ENCODE data around the gene TGM6. TPM values are rescaled to one million over a fixed set of nuclear protein-coding genes. Genes with fewer than 3 reads are reported as not detected.

TGM6 gene
- total RNA-seq, 6 experiments from 2014 or later, result not detected

DNA sequence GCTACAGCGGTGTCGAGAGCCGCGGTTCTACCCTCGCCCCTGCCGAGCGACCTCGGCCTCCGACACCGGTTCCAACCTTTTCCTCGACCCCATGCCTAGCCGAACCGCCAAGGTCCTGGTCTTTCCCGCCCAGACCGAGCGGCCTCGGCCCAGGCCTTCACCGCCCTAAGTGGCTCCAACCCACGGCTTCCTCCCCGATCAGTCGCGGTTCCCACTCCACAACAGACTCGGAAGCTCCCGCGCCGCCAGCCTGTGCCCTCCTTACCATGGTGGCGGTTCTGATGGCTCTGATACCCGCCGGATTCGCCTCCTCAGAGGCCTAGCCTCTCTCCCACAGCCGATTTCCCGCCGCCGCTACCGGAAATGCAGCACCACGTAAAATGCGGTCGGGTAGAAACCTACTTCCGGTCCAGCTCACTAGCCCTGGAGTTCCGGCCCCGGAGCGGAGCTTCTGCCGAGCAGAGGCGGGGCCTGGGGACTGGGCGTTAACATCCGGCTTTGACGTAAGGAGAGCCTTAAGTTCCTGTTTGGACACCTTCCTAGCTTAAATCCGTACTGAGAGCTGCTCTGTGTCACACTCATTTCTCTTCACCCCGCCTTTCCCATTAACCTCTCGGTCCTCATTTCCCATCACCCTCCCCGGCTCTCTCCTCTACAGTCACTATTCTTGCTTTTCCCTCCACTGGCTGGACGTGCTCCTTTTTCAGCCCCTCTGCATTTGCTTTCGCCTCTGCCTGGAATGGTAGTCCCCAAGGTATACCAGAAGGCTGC lies 89.9 kb downstream of the TGM6 start, which contains the start of gene SNRPB:
Gene SNRPB (minus strand): TSS at position 367 of the 771 bp plus-strand sequence. CDS start 99 bp downstream, at position 268.
- Mint-ChIP-seq H3K27me3 (ENCODE audit: insufficient read depth) (peaks cover 7% of the 10 kb centered on the region), H3K27ac (peak within 1 kb of the TSS; percentile 100), H3K4me1 (ENCODE audit: low read depth) (peaks cover 90% of the 10 kb centered on the region), H3K4me3 (peak within 1 kb of the TSS; percentile 99), H3K9me3 (no peaks in the 10 kb centered on the region), H3K36me3 (ENCODE audit: low read depth) (peaks cover 52% of the 10 kb centered on the region)
- DNase-seq, result peak; percentile 98
- TF ChIP-seq, protein P1, sequence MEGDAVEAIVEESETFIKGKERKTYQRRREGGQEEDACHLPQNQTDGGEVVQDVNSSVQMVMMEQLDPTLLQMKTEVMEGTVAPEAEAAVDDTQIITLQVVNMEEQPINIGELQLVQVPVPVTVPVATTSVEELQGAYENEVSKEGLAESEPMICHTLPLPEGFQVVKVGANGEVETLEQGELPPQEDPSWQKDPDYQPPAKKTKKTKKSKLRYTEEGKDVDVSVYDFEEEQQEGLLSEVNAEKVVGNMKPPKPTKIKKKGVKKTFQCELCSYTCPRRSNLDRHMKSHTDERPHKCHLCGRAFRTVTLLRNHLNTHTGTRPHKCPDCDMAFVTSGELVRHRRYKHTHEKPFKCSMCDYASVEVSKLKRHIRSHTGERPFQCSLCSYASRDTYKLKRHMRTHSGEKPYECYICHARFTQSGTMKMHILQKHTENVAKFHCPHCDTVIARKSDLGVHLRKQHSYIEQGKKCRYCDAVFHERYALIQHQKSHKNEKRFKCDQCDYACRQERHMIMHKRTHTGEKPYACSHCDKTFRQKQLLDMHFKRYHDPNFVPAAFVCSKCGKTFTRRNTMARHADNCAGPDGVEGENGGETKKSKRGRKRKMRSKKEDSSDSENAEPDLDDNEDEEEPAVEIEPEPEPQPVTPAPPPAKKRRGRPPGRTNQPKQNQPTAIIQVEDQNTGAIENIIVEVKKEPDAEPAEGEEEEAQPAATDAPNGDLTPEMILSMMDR (IDR thresholded peaks at IDR 0.05), result no peak

DNA sequence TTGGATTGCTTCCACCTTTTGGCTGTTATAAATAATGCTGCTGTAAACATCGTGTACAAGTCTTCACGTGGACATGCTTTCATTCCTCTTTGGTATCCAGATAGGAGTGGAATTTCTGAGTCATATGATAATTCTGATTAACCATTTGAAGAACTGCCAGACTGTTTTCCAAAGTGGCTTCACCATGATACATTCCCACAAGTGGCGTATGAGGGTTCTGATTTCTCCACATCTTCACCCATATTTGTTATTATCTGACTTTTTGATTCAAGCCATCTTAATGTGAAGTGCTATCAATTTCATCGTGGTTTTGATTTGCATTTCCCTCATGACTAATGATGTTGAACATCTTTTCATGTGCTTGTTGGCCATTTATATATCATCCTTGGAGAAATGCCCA lies 92.8 kb downstream of the TGM6 start:
- Mint-ChIP-seq H3K4me1 (ENCODE audit: low read depth) (peaks cover 62% of the 10 kb centered on the region), H3K4me3 (peak overlapping the region; percentile 58), H3K27me3 (ENCODE audit: insufficient read depth) (peaks cover 7% of the 10 kb centered on the region), H3K27ac (peak overlapping the region; percentile 89), H3K9me3 (no peaks in the 10 kb centered on the region), H3K36me3 (ENCODE audit: low read depth) (peaks cover 47% of the 10 kb centered on the region)
- TF ChIP-seq, protein P1 (IDR thresholded peaks at IDR 0.05), result no peak
- DNase-seq, result peak; percentile 96

DNA sequence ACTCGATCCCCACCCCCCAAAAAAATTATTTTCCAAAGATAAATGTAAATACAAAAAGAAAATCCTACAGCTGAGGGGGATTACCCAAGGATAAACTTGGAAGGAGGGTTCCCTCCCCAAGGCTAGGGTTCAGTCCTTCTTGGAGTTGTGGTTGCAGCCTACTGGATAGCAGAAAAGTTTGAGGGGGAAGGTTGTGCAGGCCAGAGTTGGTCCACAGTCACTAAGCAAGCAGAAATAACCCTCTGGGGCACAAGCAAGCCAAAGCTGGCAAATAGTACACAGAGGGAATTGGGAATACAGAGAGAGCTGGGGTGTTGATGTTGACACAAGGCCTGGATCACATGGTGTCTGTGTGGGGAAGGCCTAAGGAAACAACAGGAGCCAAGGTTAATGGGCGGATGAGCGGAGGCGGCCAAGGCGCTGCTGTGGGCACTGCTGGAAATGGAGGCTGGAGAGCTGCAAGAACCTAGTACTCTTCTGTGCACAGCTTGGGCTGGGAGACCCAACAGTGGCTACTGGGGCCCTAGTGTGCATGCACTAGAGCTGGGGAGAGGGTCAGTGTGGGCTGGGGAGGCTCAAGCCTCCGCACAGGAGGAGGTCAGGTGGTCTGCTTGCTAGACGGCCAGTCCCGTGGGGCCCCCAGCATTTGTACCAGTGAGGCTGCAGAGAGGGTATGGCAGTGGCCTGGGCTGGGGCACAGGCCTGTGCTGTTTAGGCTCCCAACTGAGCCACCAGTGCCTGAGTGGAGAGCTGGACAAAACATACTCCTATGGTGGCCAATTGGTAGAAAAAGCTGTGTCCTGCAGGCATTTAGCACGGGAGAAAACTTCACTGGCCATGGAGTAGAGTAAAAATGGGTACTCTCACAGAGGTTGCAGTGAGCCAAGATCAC lies 95.4 kb downstream of the TGM6 start:
- Mint-ChIP-seq H3K36me3 (ENCODE audit: low read depth) (peaks cover 32% of the 10 kb centered on the region), H3K4me1 (ENCODE audit: low read depth) (peaks cover 42% of the 10 kb centered on the region), H3K4me3 (no peak overlapping the region), H3K27ac (no peak overlapping the region), H3K27me3 (ENCODE audit: insufficient read depth) (no peaks in the 10 kb centered on the region; the same call in 1 of the 2 replicates), H3K9me3 (no peaks in the 10 kb centered on the region)
- DNase-seq, result no peak
- TF ChIP-seq, protein P1 (IDR thresholded peaks at IDR 0.05), result no peak

DNA sequence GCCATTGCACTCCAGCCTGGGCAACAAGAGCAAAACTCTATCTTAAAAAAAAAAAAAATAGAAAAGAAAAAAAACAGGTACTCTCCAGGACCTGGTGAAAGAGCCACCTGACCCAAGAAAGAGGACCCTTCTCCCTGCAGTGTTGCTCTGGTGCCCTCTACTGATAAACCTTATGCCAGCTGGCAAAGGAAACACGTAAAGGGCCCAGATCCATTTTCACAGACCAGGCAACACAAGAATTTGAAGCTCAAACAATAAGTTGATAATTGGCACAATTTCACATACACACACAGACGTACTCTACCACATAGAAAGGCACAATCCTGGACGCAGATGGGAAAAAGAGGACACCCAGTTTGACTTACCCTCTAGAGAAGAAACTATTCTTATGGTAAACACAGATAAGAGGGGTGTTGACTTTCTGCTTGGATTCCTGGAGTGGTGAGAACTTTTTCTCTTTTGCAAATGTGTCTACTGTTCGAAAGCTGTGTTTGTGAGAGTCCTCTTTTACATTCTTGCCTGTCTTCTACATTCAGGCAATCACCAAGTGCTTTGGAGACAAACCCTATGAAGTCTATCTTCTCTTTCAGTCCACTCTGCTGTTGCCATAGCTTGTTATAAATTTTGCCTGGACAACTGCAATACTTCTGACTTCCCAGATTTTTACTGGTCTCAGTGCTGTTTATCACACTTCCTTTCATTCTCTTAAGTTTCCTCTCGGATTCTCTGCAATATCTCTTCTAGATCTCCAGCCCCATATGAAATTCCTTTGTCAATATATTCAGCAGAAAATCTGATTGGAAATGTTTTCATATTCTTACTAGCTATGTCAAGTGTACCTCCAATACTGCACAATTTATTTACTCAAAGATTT lies 96.3 kb downstream of the TGM6 start:
- no peaks in the 10 kb centered on the region for H3K9me3 Mint-ChIP-seq
- TF ChIP-seq, protein P1 (IDR thresholded peaks at IDR 0.05), result peak; percentile 35; the same call in 1 of the 2 replicates
- H3K27ac Mint-ChIP-seq, result no peak overlapping the region
- H3K36me3 Mint-ChIP-seq (ENCODE audit: low read depth), result peaks cover 39% of the 10 kb centered on the region
- no peaks in the 10 kb centered on the region; the same call in 1 of the 2 replicates for H3K27me3 Mint-ChIP-seq (ENCODE audit: insufficient read depth)
- H3K4me1 Mint-ChIP-seq (ENCODE audit: low read depth), result peaks cover 34% of the 10 kb centered on the region
- no peak for DNase-seq
- H3K4me3 Mint-ChIP-seq, result no peak overlapping the region

DNA sequence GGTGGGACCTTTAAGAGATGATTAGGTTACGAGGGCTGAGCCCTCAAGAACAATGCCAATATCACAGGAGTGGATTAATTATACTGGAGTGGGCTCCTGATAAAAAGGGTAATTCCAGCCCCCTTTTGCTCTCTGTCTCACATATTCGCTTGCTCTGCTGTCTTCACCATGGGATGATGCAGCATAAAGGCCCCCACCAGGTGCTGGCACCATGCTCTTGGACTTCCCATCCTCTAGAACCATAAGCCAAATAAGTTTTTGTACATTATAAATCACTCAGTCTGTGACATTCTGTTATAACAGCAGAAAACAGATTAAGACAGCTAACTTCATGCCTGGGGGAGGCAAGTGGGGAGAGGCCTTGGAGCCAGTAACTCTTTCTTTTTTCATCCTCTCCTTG lies 99.7 kb downstream of the TGM6 start:
- Mint-ChIP-seq H3K36me3 (ENCODE audit: low read depth) (peaks cover 51% of the 10 kb centered on the region), H3K27me3 (ENCODE audit: insufficient read depth) (no peaks in the 10 kb centered on the region; the same call in 1 of the 2 replicates), H3K27ac (no peak overlapping the region), H3K4me3 (no peak overlapping the region), H3K4me1 (ENCODE audit: low read depth) (no peaks in the 10 kb centered on the region), H3K9me3 (no peaks in the 10 kb centered on the region)
- no peak for DNase-seq
- TF ChIP-seq, protein P1 (IDR thresholded peaks at IDR 0.05), result no peak

Data from HFFc6 (cell line).